ENCODE measurements around the gene SASH3. TPM values are rescaled to one million over a fixed set of nuclear protein-coding genes. Genes with fewer than 3 reads are reported as not detected.

Gene SASH3
- total RNA-seq, 2 donors from 2014 or later = not detected

GRCh38 chrX:129777218-129778030 is 2.3 kb upstream of the SASH3 start:
- peaks cover 7% of the 10 kb centered on the region for H3K4me1 Mint-ChIP-seq
- no peak overlapping the region for H3K4me3 Mint-ChIP-seq
- no peaks in the 10 kb centered on the region for H3K36me3 Mint-ChIP-seq (ENCODE audit: low read depth)
- H3K9ac ChIP-seq (ENCODE audit: extremely low read depth, low read length, poor library complexity, severe bottlenecking) = no peak overlapping the region
- no peak for TF ChIP-seq CTCF (conservative IDR thresholded peaks at IDR 0.05)
- peaks cover 5% of the 10 kb centered on the region for H3K9me3 Mint-ChIP-seq
- no peaks in the 10 kb centered on the region for H3K9me3 ChIP-seq (ENCODE audit: control insufficient read depth, low read length)
- DNase-seq = no peak
- H3K4me3 ChIP-seq (ENCODE audit: low read length) = no peak overlapping the region
- no peaks in the 10 kb centered on the region for H3K27me3 Mint-ChIP-seq (ENCODE audit: insufficient read depth)
- H3K27ac ChIP-seq (ENCODE audit: low read depth, low read length) = no peak overlapping the region
- 94 to 97% methylated on average over 13 to 30 of the region's 30 CpGs for WGBS, 2 experiments (ENCODE audit: insufficient coverage in 1 of 2, insufficient read length in 1 of 2)
- no peaks in the 10 kb centered on the region for H3K36me3 ChIP-seq (ENCODE audit: control insufficient read depth, insufficient read depth, low read length)
- H3K27me3 ChIP-seq (ENCODE audit: control insufficient read depth, insufficient read depth, low read length, poor library complexity, severe bottlenecking) = no peaks in the 10 kb centered on the region
- no peak overlapping the region for H3K27ac Mint-ChIP-seq
- no peaks in the 10 kb centered on the region for H3K4me1 ChIP-seq (ENCODE audit: control insufficient read depth, insufficient read depth, low read length)

GRCh38 chrX:129779086-129779672 is 570 bp upstream of the SASH3 start:
- H3K36me3 ChIP-seq (ENCODE audit: control insufficient read depth, insufficient read depth, low read length) = no peaks in the 10 kb centered on the region
- Mint-ChIP-seq H3K36me3 (ENCODE audit: low read depth) (no peaks in the 10 kb centered on the region), H3K27ac (no peak overlapping the region), H3K27me3 (ENCODE audit: insufficient read depth) (no peaks in the 10 kb centered on the region), H3K4me1 (peaks cover 3% of the 10 kb centered on the region), H3K9me3 (peaks cover 12% of the 10 kb centered on the region), H3K4me3 (no peak overlapping the region)
- no peak overlapping the region for H3K4me3 ChIP-seq (ENCODE audit: low read length)
- peak; percentile 5 for DNase-seq
- TF ChIP-seq CTCF (conservative IDR thresholded peaks at IDR 0.05) = no peak
- H3K27me3 ChIP-seq (ENCODE audit: control insufficient read depth, insufficient read depth, low read length, poor library complexity, severe bottlenecking) = no peaks in the 10 kb centered on the region
- 81 to 96% methylated on average over 3 to 7 of the region's 7 CpGs for WGBS, 2 experiments (ENCODE audit: insufficient coverage in 1 of 2, insufficient read length in 1 of 2)
- no peaks in the 10 kb centered on the region for H3K4me1 ChIP-seq (ENCODE audit: control insufficient read depth, insufficient read depth, low read length)
- no peaks in the 10 kb centered on the region for H3K9me3 ChIP-seq (ENCODE audit: control insufficient read depth, low read length)
- H3K9ac ChIP-seq (ENCODE audit: extremely low read depth, low read length, poor library complexity, severe bottlenecking) = no peak overlapping the region
- H3K27ac ChIP-seq (ENCODE audit: low read depth, low read length) = no peak overlapping the region

GRCh38 chrX:129780441-129781105 is 824 bp downstream of the SASH3 start:
- no peak overlapping the region for H3K4me3 Mint-ChIP-seq
- Histone ChIP-seq H3K27me3 (ENCODE audit: control insufficient read depth, insufficient read depth, low read length, poor library complexity, severe bottlenecking) (no peaks in the 10 kb centered on the region), H3K36me3 (ENCODE audit: control insufficient read depth, insufficient read depth, low read length) (no peaks in the 10 kb centered on the region)

More at GRCh38 chrX:129780441-129781105, 824 bp downstream of the SASH3 start:
- Histone ChIP-seq H3K27ac (ENCODE audit: low read depth, low read length) (no peak overlapping the region), H3K9ac (ENCODE audit: extremely low read depth, low read length, poor library complexity, severe bottlenecking) (no peak overlapping the region), H3K4me3 (ENCODE audit: low read length) (no peak overlapping the region), H3K9me3 (ENCODE audit: control insufficient read depth, low read length) (no peaks in the 10 kb centered on the region), H3K4me1 (ENCODE audit: control insufficient read depth, insufficient read depth, low read length) (no peaks in the 10 kb centered on the region)
- no peak for DNase-seq
- Mint-ChIP-seq H3K36me3 (ENCODE audit: low read depth) (no peaks in the 10 kb centered on the region), H3K27ac (no peak overlapping the region), H3K9me3 (peaks cover 12% of the 10 kb centered on the region), H3K27me3 (ENCODE audit: insufficient read depth) (no peaks in the 10 kb centered on the region), H3K4me1 (peaks cover 2% of the 10 kb centered on the region)
- WGBS, 2 experiments (ENCODE audit: insufficient coverage in 1 of 2, insufficient read length in 1 of 2) = 91 to 100% methylated on average over 2 to 6 of the region's 6 CpGs
- no peak for TF ChIP-seq CTCF (conservative IDR thresholded peaks at IDR 0.05)
